AG09319 (cell line): ENCODE measurements around the gene DNMT3L.

ENCODE experiments used
- DNase-seq: peaks from one replicate; pipeline ENCODE4 v3.0.0-alpha.2; 2010; ENCODE audit warnings: low read depth; ENCODE audit errors: extremely low read depth
- CTCF ChIP-seq: IDR thresholded peaks from 2 replicates; pipeline ENCODE4 v1.5.1; 2011; ENCODE audit warnings: low read depth, mild to moderate bottlenecking, inconsistent platforms, low read length, moderate library complexity

Gene DNMT3L

GRCh38 chr21:44298301-44298700 is 36.6 kb upstream of the DNMT3L start:
- DNase-seq, result no peak
- TF ChIP-seq CTCF, result no peak

- peak; percentile 84 for TF ChIP-seq CTCF
- DNase-seq, result peak; percentile 48
These were observed 36.0 kb upstream of the DNMT3L start for GRCh38 chr21:44297525-44298290.

- DNase-seq, result no peak
- no peak for TF ChIP-seq CTCF
These were observed 35.2 kb upstream of the DNMT3L start for GRCh38 chr21:44296916-44297315.

- DNase-seq, result no peak
- no peak for TF ChIP-seq CTCF
These were observed 34.4 kb upstream of the DNMT3L start for GRCh38 chr21:44296103-44296519.

- no peak for DNase-seq
- TF ChIP-seq CTCF, result no peak
These were observed 33.9 kb upstream of the DNMT3L start for GRCh38 chr21:44295646-44296045.

GRCh38 chr21:44295163-44295573 is 33.5 kb upstream of the DNMT3L start:
- no peak for TF ChIP-seq CTCF
- no peak for DNase-seq

- no peak for DNase-seq
- TF ChIP-seq CTCF, result no peak
These were observed 32.9 kb upstream of the DNMT3L start for GRCh38 chr21:44294391-44295162.
